ENCODE results near the gene OLFM1. TPM values are rescaled to one million over a fixed set of nuclear protein-coding genes. Genes with fewer than 3 reads are reported as not detected.

Gene OLFM1
- total RNA-seq, 1 experiment from 2014 or later = 3.5 TPM

GRCh38 chr9:135126451-135127187 is 39.2 kb downstream of the OLFM1 start:
- H3K27ac ChIP-seq (ENCODE audit: low read depth, low read length) = no peak overlapping the region
- H3K4me2 ChIP-seq (ENCODE audit: low read length) = peak overlapping the region; percentile 28
- TF ChIP-seq ZFX (IDR thresholded peaks at IDR 0.05) (0 out of 2 replicates have a peak, but pooled peaks have one; percentile 17), YY1 (IDR thresholded peaks at IDR 0.05; ENCODE audit: extremely low read depth, insufficient replicate concordance, low read depth, low read length) (peak; percentile 62), POLR2AphosphoS5 (IDR thresholded peaks at IDR 0.05; ENCODE audit: low read depth, low read length) (peak; percentile 38; the same call in 1 of the 2 replicates), ZNF274 (IDR thresholded peaks at IDR 0.05; ENCODE audit: low read depth, low read length) (no peak), MAX (IDR thresholded peaks at IDR 0.05) (peak; percentile 99), CEBPB (IDR thresholded peaks at IDR 0.05; ENCODE audit: low read depth) (no peak), CBX3 (IDR thresholded peaks at IDR 0.05; ENCODE audit: low read depth) (peak; percentile 100), EZH2phosphoT487 (IDR thresholded peaks at IDR 0.05; ENCODE audit: borderline replicate concordance) (no peak), JUND (IDR thresholded peaks at IDR 0.05) (peak; percentile 86), FOSL1 (IDR thresholded peaks at IDR 0.05; ENCODE audit: low read depth) (peak; percentile 91), SP1 (IDR thresholded peaks at IDR 0.05; ENCODE audit: low read depth) (peak; percentile 64)
- DNase-seq (ENCODE audit: low read depth, low spot score) (peak; percentile 68), ATAC-seq (peak; percentile 77)
- intact Hi-C loops (cut with micrococcal nuclease) = no loop called here
- no peaks in the 10 kb centered on the region for H3K27me3 ChIP-seq (ENCODE audit: insufficient read depth, low read length)
- H3K4me1 ChIP-seq (ENCODE audit: control insufficient read depth in 1 of 2, insufficient read depth in 2 of 2, low read length in 2 of 2) = peaks cover 7 to 26% of the 10 kb centered on the region in 2 experiments; a peak in 3 of 4 replicates
- no peaks in the 10 kb centered on the region for H3K9me3 ChIP-seq (ENCODE audit: control insufficient read depth in 1 of 2, insufficient read depth in 1 of 2, low read depth in 1 of 2, low read length in 2 of 2)
- CTCF ChIA-PET = no interaction called here
- POLR2A ChIA-PET = no interaction called here
- no peaks in the 10 kb centered on the region for H3K36me3 ChIP-seq (ENCODE audit: control insufficient read depth in 1 of 2, insufficient read depth in 2 of 2, low read length in 2 of 2)
- BruUV-seq (replicated peaks) = no TSS peak
- no peaks in the 10 kb centered on the region for H3K9me2 ChIP-seq (ENCODE audit: insufficient read depth)
- no peaks in the 10 kb centered on the region for H3K79me2 ChIP-seq (ENCODE audit: insufficient read depth, low read length)
- no peak overlapping the region for H2AFZ ChIP-seq (ENCODE audit: low read depth, low read length, poor library complexity, severe bottlenecking)
- H3K9ac ChIP-seq (ENCODE audit: low read length) = no peak overlapping the region
- RAD21 ChIA-PET (ENCODE audit: low non-redundant PET in 1 of 2, low total read pairs in 2 of 2, uncharacterized antibody in 2 of 2, unreplicated experiment in 2 of 2) = no interaction called here
- no peaks in the 10 kb centered on the region for H4K20me1 ChIP-seq (ENCODE audit: insufficient read depth)
- H3K4me3 ChIP-seq (replicated peaks in 1 of 2; ENCODE audit: low read depth in 1 of 2, low read length in 2 of 2) = no peak overlapping the region
